ENCODE data around the gene SRMS. TPM values are rescaled to one million over a fixed set of nuclear protein-coding genes. Genes with fewer than 3 reads are reported as not detected.
A peak's percentile ranks its signal among the peaks of the same experiment; 100 is the strongest.

SRMS gene
- total and polyA plus RNA-seq, 2 of the 13 experiments (the other 11 are each of a cell fraction or from before 2014, with no cell fraction given), result not detected

DNA sequence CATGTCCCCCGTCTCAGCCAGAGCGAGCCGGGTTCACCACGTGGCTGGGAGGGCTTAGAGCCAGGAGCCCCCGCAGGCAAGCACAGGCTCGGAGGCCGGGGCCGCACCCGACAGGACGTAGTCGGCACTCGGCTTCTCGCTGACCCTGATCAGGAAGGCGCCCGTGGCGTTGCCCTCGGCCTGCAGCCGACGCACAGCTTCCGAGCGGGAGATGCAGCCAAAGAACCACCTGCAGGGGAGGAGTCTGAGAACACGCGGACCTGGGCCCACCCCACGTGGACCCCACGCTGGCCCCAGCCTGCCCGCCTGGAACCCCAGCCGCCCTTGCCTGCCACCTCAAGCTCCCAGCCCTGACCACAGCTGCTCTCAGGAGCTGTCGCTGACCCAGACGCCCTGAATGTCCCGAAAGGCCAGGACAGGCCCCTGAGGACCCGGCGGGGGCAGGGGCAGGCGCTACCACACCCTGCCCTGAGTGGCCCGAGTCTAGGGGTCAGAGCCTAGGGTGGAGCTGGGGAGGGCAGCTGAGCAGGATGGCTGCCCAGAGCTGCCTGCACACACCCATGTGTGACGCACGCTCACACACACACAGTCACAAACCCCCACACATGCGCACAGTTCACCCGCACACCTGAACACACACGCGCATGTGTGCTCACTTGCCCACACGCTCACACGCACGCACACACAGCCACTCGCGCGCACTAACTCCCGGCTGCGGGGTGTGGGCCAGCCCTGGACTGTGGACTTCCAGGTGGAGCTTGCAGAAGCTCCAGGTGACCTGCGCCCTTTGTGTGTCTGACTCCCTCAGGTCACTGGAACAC lies 12.5 kb downstream of the SRMS start (continued):
- TF ChIP-seq, protein P1, sequence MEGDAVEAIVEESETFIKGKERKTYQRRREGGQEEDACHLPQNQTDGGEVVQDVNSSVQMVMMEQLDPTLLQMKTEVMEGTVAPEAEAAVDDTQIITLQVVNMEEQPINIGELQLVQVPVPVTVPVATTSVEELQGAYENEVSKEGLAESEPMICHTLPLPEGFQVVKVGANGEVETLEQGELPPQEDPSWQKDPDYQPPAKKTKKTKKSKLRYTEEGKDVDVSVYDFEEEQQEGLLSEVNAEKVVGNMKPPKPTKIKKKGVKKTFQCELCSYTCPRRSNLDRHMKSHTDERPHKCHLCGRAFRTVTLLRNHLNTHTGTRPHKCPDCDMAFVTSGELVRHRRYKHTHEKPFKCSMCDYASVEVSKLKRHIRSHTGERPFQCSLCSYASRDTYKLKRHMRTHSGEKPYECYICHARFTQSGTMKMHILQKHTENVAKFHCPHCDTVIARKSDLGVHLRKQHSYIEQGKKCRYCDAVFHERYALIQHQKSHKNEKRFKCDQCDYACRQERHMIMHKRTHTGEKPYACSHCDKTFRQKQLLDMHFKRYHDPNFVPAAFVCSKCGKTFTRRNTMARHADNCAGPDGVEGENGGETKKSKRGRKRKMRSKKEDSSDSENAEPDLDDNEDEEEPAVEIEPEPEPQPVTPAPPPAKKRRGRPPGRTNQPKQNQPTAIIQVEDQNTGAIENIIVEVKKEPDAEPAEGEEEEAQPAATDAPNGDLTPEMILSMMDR (CRISPR knock-in tag; IDR thresholded peaks at IDR 0.05), result peak; percentile 9; the same call in 1 of the 2 replicates
- TF ChIP-seq TEAD2 (CRISPR knock-in tag; IDR thresholded peaks at IDR 0.05) (peak; percentile 71), ZNF878 (CRISPR knock-in tag; IDR thresholded peaks at IDR 0.05) (no peak), ZBTB7A (CRISPR knock-in tag; IDR thresholded peaks at IDR 0.05) (no peak; the same call in 1 of the 2 replicates), KLF6 (CRISPR knock-in tag; IDR thresholded peaks at IDR 0.05) (no peak), NFIB (CRISPR knock-in tag; IDR thresholded peaks at IDR 0.05; ENCODE audit: borderline replicate concordance) (no peak), AGO1 (IDR thresholded peaks at IDR 0.05; ENCODE audit: low read depth, low read length, poor library complexity, severe bottlenecking) (peak; percentile 56), TEAD3 (CRISPR knock-in tag; optimal IDR thresholded peaks at IDR 0.05; ENCODE audit: borderline replicate concordance) (peak; percentile 18), ZNF563 (CRISPR knock-in tag; IDR thresholded peaks at IDR 0.05) (no peak), U2AF1 (optimal IDR thresholded peaks at IDR 0.05; ENCODE audit: low read depth, low read length) (no peak), EZH2 (conservative IDR thresholded peaks at IDR 0.05; ENCODE audit: low read depth, low read length) (0 out of 2 replicates have a peak, but pooled peaks have one; percentile 76), DMAP1 (CRISPR knock-in tag; IDR thresholded peaks at IDR 0.05) (0 out of 2 replicates have a peak, but pooled peaks have one; percentile 20), ZNF543 (CRISPR knock-in tag; IDR thresholded peaks at IDR 0.05) (0 out of 2 replicates have a peak, but pooled peaks have one; percentile 25)
- TF ChIP-seq, protein P2, sequence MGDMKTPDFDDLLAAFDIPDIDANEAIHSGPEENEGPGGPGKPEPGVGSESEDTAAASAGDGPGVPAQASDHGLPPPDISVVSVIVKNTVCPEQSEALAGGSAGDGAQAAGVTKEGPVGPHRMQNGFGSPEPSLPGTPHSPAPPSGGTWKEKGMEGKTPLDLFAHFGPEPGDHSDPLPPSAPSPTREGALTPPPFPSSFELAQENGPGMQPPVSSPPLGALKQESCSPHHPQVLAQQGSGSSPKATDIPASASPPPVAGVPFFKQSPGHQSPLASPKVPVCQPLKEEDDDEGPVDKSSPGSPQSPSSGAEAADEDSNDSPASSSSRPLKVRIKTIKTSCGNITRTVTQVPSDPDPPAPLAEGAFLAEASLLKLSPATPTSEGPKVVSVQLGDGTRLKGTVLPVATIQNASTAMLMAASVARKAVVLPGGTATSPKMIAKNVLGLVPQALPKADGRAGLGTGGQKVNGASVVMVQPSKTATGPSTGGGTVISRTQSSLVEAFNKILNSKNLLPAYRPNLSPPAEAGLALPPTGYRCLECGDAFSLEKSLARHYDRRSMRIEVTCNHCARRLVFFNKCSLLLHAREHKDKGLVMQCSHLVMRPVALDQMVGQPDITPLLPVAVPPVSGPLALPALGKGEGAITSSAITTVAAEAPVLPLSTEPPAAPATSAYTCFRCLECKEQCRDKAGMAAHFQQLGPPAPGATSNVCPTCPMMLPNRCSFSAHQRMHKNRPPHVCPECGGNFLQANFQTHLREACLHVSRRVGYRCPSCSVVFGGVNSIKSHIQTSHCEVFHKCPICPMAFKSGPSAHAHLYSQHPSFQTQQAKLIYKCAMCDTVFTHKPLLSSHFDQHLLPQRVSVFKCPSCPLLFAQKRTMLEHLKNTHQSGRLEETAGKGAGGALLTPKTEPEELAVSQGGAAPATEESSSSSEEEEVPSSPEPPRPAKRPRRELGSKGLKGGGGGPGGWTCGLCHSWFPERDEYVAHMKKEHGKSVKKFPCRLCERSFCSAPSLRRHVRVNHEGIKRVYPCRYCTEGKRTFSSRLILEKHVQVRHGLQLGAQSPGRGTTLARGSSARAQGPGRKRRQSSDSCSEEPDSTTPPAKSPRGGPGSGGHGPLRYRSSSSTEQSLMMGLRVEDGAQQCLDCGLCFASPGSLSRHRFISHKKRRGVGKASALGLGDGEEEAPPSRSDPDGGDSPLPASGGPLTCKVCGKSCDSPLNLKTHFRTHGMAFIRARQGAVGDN (CRISPR knock-in tag; IDR thresholded peaks at IDR 0.05), result peak; percentile 84
- TF ChIP-seq, protein P3, sequence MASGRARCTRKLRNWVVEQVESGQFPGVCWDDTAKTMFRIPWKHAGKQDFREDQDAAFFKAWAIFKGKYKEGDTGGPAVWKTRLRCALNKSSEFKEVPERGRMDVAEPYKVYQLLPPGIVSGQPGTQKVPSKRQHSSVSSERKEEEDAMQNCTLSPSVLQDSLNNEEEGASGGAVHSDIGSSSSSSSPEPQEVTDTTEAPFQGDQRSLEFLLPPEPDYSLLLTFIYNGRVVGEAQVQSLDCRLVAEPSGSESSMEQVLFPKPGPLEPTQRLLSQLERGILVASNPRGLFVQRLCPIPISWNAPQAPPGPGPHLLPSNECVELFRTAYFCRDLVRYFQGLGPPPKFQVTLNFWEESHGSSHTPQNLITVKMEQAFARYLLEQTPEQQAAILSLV (CRISPR knock-in tag; IDR thresholded peaks at IDR 0.05; ENCODE audit: borderline replicate concordance), result peak; percentile 70; the same call in 1 of the 2 replicates
- TF ChIP-seq, protein P4, sequence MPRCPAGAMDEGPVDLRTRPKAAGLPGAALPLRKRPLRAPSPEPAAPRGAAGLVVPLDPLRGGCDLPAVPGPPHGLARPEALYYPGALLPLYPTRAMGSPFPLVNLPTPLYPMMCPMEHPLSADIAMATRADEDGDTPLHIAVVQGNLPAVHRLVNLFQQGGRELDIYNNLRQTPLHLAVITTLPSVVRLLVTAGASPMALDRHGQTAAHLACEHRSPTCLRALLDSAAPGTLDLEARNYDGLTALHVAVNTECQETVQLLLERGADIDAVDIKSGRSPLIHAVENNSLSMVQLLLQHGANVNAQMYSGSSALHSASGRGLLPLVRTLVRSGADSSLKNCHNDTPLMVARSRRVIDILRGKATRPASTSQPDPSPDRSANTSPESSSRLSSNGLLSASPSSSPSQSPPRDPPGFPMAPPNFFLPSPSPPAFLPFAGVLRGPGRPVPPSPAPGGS (CRISPR knock-in tag; IDR thresholded peaks at IDR 0.05), result peak; percentile 87; the same call in 1 of the 2 replicates
- TF ChIP-seq, protein P5, sequence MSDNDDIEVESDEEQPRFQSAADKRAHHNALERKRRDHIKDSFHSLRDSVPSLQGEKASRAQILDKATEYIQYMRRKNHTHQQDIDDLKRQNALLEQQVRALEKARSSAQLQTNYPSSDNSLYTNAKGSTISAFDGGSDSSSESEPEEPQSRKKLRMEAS (IDR thresholded peaks at IDR 0.05), result peak; percentile 63
- TF ChIP-seq, protein P6, sequence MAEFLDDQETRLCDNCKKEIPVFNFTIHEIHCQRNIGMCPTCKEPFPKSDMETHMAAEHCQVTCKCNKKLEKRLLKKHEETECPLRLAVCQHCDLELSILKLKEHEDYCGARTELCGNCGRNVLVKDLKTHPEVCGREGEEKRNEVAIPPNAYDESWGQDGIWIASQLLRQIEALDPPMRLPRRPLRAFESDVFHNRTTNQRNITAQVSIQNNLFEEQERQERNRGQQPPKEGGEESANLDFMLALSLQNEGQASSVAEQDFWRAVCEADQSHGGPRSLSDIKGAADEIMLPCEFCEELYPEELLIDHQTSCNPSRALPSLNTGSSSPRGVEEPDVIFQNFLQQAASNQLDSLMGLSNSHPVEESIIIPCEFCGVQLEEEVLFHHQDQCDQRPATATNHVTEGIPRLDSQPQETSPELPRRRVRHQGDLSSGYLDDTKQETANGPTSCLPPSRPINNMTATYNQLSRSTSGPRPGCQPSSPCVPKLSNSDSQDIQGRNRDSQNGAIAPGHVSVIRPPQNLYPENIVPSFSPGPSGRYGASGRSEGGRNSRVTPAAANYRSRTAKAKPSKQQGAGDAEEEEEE (CRISPR knock-in tag; IDR thresholded peaks at IDR 0.05; ENCODE audit: borderline replicate concordance), result 0 out of 2 replicates have a peak, but pooled peaks have one; percentile 33
